HG03159 (cell line): ENCODE measurements around the gene TBC1D4.
"Not testable (repeated sequence)": the region's sequence is repeated elsewhere in the genome, so short reads cannot be mapped to it uniquely, and the experiment has no call there.

ENCODE experiments used
- ATAC-seq: cut with Tn5 transposase; IDR thresholded peaks from one replicate; pipeline ENCODE4 v1.9.1; 2021; ENCODE audit warnings: mild to moderate bottlenecking, moderate library complexity; ENCODE audit not compliant: unreplicated experiment

TBC1D4 gene

DNA sequence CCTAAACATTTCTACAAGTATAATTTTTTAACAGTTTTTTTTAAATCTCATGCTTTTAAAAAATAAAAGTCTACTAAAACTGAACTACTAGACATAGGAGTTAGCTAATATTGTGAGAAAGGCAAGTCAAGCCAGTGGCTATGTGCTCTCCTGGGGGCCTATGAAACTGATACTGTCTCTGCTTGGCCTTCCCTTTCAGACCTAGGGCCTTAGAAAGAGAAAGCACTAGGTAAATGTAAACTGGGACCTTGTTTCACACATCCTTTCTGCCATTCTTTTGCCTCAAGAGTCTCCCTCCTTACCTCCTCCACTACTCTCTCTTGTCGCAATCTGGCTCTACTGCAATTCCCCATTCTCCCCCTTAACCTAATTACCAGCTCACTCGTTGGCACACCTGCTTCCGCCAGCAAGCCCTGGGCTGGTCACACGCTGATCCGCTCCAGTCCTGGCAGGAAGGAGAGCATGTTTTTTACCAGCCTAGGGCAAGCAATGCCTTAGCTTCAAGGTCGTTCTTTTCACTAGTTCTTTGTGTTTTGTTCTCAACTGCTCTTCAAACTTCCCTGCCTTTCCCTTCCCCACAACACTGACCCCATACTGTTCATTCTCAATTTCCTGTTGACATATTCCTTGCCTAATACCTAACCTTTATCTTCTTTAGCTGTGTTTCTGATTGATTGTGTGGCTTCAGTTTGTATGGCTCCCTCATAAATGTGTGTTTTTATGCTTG lies 23.1 kb downstream of the TBC1D4 start:
- peak; percentile 100 for ATAC-seq

DNA sequence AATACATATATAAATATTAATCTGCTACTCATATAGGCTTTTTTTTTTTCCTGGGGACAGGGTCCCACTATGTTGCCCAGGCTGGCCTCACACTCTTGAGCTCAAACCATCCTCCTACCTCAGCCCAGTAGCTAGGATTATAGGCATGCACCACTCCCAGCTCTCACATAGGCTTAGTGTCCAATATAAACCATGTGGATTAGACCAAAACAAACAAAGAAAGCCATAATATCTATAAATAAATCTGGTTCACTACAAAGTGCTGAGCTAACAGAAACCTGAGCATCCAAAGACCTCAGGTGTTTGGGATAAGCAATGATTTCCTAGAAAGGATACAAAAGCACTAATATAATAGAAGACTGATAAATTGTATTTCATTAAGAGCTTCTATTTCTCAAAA lies 26.0 kb downstream of the TBC1D4 start:
- ATAC-seq = no peak

- no peak for ATAC-seq
Observed at GRCh38 chr13:75454497-75454896, 27.5 kb downstream of the TBC1D4 start.

GRCh38 chr13:75452564-75452963 lies 29.4 kb downstream of the TBC1D4 start:
- ATAC-seq = no peak

DNA sequence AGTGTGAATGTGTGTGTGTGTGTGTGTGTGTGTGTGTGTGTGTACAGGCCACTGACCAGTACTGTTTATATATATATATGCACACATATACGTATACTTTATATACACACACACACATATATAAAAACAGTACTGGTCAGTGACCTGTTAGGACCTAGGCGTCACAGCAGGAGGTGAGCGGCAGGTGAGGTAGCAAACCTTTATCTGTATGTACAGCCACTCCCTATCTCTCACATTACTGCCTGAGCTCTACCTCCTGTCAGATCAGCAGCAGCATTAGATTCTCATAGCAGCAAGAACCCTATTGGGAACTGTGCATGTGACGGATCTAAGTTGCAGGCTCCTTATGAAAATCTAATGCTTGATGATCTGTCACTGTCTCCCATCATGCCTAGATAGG lies 34.5 kb downstream of the TBC1D4 start:
- ATAC-seq = no peak

DNA sequence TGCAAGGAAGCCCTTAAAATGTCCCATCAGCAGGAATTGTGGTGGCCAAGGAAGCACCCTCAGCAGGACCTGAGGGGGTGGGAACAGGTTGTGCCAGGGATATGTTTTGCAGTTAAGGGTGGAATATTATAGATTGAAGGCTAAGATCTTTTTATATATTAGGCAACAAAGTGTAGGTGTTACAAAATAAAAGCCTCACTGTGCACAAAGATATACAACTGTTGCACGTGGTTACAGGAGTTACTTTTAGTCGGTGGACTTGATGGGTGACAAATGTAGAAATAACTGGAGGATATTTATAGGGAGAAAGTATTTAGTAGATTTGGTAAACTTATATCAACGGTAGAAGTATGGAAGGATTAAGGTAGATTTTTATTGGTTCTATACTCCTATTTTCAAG lies 35.1 kb downstream of the TBC1D4 start:
- ATAC-seq = no peak

DNA sequence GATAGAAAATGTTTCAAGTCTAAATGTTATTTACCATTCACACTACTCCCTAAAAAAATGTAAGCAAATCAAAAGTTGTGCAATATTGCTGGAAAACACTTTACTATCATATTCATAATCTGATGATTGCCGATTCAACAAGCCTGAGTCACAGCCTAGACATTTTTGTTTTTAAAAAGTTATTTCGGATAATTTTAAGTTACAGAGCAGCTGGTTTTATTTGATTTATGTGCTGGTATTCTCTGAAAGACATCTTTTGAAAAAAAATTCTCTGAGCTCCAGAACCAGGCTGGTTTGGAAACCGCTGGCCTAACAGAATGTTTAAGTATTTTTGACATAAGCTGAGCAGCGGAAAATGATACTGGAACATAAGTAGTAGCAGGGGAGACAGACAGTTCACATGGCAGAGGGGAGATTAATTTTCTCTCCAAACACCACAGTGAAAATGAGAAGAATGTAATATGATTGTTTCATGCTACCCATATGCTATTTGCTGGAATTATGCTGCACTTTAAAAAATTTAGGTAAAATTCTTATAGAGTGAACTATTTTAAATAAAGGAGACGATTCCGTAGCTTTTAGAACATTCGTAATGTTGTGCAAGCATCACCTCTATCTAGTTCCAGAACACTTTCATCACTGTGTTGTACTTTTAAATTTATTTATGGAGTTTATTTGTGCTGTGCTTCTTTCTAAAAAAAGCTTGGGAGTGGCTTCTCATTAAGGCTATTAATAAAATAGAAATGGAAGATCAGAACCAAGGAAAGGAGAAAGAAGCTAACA lies 36.1 kb downstream of the TBC1D4 start:
- ATAC-seq = no peak

DNA sequence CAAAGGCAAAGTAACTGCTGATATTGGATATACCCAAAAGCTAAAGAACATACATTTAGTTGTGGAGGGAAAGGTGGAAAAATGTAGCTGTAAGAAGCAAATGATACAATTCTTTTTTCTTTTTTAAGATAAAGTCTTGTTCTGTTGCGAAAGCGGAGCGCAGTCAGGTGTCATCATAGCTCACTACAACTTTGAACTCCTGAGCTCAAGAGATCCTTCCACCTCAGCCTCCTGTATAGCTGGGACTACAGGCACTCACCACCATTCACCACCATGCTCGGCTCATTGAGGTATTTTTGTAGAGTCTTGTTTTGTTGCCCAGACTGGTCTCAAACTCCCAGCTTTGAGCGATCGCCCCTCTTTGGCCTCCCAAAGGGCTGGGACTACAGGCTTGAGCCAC lies 38.0 kb downstream of the TBC1D4 start:
- ATAC-seq = no peak

GRCh38 chr13:75443356-75443958 lies 38.5 kb downstream of the TBC1D4 start:
- no peak for ATAC-seq

DNA sequence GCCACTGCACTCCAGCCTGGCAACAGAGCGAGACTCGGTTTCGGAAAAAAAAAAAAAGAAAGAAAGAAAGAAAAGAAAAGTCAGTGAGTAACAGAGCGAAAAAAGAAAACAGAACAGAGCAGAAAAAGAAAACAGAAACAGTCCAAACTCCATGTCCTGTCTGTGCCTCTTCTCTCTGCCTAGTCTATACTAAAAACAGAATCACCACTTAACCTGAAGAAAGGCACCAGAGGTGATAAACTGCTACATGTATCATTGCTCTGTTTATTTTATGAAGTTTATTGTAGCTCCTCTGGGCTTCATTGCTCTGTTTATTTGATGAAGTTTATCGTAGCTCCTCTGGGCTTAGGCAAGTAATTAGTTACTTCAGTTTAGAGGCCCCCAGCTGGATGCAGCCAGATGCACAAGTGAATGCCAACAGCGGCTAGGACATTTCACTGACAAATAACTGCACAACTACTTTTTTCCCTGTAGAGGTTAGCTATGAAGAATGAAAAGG lies 39.2 kb downstream of the TBC1D4 start:
- ATAC-seq = no peak

DNA sequence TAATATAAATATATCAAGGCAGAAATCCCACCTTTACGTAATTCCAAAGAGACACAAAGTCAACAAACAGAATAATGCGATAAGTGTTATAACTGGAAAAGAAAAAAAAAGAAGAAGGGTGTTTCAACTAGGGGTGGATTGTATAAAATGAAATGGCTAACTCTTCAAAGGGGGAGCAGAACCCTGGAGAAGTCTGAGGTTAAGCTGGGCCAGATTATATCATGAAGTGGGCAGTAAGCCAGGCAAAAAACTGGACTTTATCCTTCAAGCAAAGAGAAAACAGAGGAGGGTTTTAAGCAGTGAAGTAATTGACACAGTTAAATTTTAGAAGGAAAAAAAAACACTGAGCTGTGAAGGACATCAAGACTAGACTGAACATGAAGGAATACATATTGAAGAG lies 41.9 kb downstream of the TBC1D4 start:
- no peak for ATAC-seq

DNA sequence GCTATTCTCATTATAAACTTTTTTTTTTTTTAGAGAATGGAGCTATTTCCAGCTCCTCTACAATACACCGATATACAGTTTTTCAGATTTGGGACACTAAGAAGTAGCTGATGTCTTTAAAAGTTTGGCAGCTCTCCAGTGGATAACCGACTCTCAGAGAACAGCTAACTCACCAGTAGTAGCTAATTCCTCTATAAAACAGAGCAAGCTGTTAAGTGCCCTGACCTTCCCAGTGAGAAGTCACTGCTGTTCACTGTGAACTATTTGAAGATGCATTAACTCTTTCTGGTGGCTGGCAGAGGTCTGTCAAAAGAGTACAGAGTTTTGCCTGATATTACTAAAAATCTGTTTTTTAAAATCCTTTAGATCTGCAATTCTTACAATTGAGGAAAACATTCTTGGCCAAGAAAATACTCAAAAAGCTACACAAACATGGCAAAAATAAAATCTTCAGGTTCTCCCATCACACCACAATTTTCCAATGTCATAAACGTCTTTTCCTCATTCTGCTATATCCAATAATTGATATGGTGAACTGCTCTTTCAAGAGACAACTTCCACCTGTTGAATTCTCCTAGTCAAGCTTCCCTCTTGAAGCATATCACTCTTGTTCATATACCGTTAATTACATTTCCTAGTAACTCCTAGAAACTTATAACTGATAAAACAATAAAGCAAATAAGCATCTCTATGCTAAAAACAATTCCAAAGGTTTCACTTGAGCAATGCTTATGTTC lies 44.2 kb downstream of the TBC1D4 start:
- no peak for ATAC-seq

- not testable (repeated sequence) for ATAC-seq
Observed at GRCh38 chr13:75434126-75434525, 47.8 kb downstream of the TBC1D4 start.

- ATAC-seq = no peak
Observed at GRCh38 chr13:75432811-75433244, 49.1 kb downstream of the TBC1D4 start.

- ATAC-seq = no peak
Observed at GRCh38 chr13:75432045-75432444, 49.9 kb downstream of the TBC1D4 start.

GRCh38 chr13:75430436-75431209 lies 51.3 kb downstream of the TBC1D4 start:
- no peak for ATAC-seq

DNA sequence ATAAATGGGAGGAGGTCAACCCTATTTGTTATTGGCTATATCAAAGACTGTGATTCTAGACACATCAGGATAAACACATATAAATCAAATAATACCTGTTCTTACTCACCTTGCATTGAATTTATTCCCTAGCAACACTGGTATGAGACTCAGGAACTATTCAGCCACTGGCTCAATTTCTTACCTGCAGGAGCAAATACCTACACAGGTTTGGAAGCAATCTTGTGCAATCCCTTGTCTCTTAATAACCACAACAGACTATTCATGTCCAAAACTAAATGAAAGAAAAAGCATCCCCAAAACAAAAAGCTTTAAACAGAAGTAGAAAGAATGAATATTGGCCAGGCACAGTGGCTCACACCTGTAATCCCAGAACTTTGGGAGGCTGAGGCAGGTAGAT lies 55.5 kb downstream of the TBC1D4 start:
- no peak for ATAC-seq

GRCh38 chr13:75425216-75426009 lies 56.6 kb downstream of the TBC1D4 start:
- ATAC-seq = peak; percentile 95

GRCh38 chr13:75423946-75424345 lies 58.0 kb downstream of the TBC1D4 start:
- ATAC-seq = no peak

DNA sequence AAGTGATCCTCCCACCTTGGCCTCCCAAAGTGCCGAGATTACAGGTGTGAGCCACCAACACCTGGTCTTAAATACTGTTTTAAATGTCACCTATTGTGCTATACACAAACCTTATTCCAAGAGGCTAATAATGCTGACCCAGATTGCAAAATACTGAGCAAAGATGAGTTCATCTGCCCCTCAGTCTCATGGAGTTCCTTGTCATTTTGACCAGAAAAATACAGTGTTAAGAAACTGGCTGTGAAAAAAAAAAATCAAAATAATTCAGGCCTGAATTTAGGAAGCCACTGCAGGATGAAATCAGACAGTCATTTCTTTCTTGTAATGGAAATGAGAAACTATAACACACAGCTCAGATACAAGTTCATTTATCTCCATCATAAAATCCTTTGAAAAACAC lies 59.9 kb downstream of the TBC1D4 start:
- ATAC-seq = no peak
